Mesenteric fat pad (tissue), 1 donor: Measurements from ENCODE around the gene PKD2. TPM values are rescaled to one million over a fixed set of nuclear protein-coding genes. Genes with fewer than 3 reads are reported as not detected.
"Not testable (repeated sequence)": the region's sequence is repeated elsewhere in the genome, so short reads cannot be mapped to it uniquely, and the experiment has no call there.

Experiments used
- DNase-seq: peaks from one replicate; pipeline ENCODE4 v3.0.0-alpha.2; 2020; ENCODE audit warnings: low spot score
- total RNA-seq: library from RNA; stranded (reverse); fragmentation: NEBNext Ultra II Directional; extraction: Animal tissue kit (Norgen Biotek cat#: 25700); gene quantifications from one replicate; pipeline ENCODE4 v1.2.1, GENCODE V29; 2021
- donor health status: DM: yes; HTN: yes; CAD: no.

Gene PKD2
- total RNA-seq, 1 donor from 2014 or later, result 54.3 TPM

DNA sequence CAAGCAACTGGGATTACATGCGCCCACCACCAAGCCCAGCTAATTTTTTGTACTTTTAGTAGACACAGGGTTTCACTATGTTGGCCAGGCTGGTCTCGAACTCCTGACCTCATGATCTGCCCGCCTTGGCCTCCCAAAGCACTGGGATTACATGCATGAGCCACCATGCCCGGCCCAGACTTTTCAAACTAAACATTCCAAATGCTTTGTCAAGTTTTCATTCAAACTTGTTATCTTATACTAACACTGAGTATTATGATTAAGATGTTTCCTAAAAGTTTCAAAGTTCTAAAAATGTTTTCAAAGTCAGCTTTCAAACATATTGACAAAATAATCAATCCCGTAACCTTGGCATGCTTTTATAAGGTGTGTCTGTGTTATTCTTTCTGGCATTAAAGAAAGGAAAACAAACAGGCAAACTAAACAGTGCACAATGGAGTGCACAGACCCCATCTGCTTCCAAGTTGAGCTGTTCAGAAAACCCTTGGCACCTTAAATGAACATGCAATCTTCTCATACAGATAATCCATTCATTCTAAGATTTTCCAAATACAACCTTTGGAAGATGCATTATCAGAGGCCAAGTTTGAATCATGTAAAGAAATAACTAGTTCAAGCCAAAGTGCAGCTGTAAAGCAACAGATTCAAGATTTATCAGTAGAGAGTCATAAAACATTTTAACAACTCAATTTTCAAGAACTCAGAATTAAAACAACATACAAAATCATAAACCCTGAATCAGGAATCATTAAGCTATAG, 101.9 kb downstream of the PKD2 start:
- no peak for DNase-seq

DNA sequence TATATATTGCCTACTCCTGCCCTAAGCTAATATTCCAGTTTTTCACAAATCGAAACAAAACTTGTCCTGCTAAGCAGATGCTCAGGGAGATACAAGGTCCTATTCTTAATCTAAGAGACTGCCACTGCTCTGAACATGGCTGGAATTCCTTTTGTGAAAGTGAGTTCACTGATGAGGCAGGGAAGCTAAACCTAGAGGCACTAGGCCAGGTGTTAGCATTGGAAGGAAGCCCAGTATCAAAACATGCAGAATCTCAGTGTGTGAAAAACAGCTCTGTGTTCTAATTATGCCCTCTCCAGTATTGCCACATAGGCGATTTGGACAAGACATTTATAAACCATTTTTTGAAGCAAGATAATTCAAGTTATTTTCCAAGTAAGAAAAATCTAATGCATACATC, 103.4 kb downstream of the PKD2 start:
- DNase-seq, result no peak

DNA sequence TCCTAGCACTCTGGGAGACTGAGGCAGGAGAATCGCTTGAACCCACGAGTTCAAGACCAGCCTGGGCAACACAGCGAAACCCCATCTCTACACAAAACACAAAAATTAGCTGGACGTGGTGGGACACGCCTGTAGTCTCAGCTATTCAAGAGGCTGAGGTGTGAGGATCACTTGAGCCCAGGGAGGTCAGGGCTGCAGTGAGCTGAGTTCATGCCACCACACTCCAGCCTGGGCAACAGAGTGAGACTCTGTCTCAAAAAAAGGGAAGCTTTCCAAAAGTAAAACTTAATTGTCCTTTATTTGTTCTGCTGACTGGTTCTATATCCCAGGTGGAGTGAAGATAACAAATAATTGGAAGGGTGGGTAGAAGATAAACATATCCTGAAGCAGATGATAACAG, 105.4 kb downstream of the PKD2 start:
- DNase-seq, result no peak

DNA sequence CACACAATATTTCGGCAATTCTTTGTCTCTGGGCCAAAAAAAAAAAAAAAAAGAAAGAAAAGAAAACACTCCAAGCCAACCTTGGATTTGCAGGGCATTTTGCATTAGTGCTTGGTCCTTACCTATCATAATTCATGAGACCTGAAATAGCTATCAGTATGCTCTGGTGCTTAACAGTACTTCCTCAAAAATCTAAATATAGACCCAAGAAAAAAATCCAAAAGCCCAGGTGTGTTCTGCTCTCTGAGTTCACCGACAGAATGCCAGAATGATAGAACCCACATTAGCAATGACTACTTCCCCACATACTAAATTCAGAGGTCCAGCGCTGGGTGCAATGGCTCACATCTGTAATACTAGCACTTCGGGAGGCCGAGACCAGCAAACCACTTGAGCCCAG, 108.2 kb downstream of the PKD2 start:
- no peak for DNase-seq

DNA sequence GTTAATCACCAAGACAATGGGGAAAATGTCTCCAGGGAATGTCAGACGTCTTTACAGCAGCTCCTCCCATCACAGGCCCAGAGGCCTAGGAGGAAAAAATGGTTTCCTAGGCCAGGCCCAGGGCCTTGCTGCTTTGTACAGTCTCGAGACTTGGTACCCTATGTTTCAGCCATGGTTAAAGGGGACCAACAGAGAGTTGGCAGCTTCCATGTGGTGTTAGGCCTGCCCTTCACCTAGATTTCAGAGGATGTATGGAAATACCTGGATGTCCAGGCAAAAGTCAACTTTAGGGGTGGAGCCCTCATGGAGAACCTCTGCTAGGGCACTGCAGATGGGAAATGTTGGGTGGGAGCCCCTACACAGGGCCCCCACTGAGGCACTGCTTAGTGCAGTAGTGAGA, 112.5 kb downstream of the PKD2 start:
- no peak for DNase-seq

DNA sequence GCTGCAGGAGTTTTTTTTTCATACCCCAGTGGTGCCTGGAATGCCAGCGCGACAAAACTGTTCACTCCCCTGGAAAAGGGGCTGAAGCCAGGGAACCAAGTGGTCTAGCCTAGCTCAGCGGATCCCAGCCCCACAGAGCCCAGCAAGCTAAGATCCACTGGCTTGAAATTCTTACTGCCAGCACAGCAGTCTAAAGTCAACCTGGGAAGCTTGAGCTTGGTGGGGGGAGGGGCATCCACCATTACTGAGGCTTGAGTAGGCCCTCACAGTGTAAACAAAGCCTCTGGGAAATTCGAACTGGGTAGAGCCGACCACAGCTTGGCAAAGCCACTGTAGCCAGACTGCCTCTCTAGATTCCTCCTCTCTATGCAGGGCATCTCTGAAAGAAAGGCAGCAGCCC, 114.8 kb downstream of the PKD2 start:
- DNase-seq, result not testable (repeated sequence)

Other genes with a start within 250 kb of the PKD2 start
- not detected for gene IBSP, start 208.1 kb upstream of the PKD2 start, total RNA-seq
- not detected for gene MEPE, start 174.7 kb upstream of the PKD2 start, total RNA-seq
- 636 TPM for gene SPP1, start 31.9 kb upstream of the PKD2 start, total RNA-seq
- 1.7 TPM for gene ABCG2, start 151.0 kb downstream of the PKD2 start, total RNA-seq